Heart left ventricle (tissue), 13 donors: Measurements from ENCODE around the gene TUSC7.

Experiments used
- CTCF ChIP-seq, 12 donors: fragments of 200-600 bp; sonication (generic) in 4 of 12; IDR thresholded peaks; one replicate each; pipeline versions ENCODE4 v1.5.0 to v1.8.0; 2018 to 2022; ENCODE audit warnings: antibody characterized with exemption in 12 of 12, mild to moderate bottlenecking in 5 of 12
- POLR2A ChIP-seq, 2 donors: fragments of 450-650 bp; IDR thresholded peaks; one replicate each; pipeline ENCODE4 v1.6.1; 2017; ENCODE audit warnings: antibody characterized with exemption in 2 of 2, mild to moderate bottlenecking in 2 of 2, moderate library complexity in 2 of 2
- donor health status: ischemic (EF 13 %, LVEDD 7.1; RV severe dilation, severe dysfunction).
- donor health status: DM: no; HTN: yes; CAD: no.
- donor health status: DM: no; HTN: no; CAD: no.
- donor health status: ischemic (EF 25% LVEDD 6.9; RV normal size, moderate dysfunction).
- donor health status: ischemic (EF 25% LVEDD 5.7; RV mildly dilated, moderate dysfunction).
- donor health status: ischemic (EF 35%, LVEDD 5.7; RV mildly dilated, moderate dysfunction).
- donor health status: nonischemic (EF 11% LVEDD 7.7; RV severe dilation, severe dysfunction).
- donor health status: DM: yes; HTN: yes; CAD: no.
- donor health status: PGD.
- donor health status: ischemic (EF 29% LVEDD 5.4; RV normal size, mild dysfunction).
- donor health status: nonischemic (EF 23%, LVEDD 6.1; RV moderate dilation, normal function).

DNA sequence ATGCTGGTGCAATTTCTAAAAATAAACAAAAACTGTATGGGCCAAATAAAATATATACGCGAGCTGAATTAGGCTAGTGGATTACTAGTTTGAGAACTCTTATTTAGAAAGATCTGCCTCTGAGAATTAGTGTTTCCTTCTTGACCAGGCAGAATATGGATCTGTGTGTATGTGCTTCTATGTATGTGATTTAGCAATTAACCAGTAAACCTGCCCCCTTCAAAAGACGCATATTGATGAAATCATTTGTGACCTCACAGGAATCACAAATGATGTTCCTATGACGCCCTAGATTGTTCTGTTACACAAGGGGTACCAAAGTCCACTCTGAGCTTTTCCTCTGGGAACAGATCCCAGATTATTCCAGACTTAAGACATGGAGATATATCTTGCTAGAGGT lies at the start of gene TUSC7:
- no peak for TF ChIP-seq CTCF (IDR thresholded peaks at IDR 0.05)
- TF ChIP-seq POLR2A (IDR thresholded peaks at IDR 0.05), result no peak
